HL-60/S4 treated with retinoic acid at 250 ng/mL for 4 days and 3 days (cell line): Measurements from ENCODE around the gene CIDEB.
"Not testable (repeated sequence)": the region's sequence is repeated elsewhere in the genome, so short reads cannot be mapped to it uniquely, and the experiment has no call there.

Experiments used
- in situ Hi-C: fragments of 300-500 bp; cut with MboI; formaldehyde crosslinking; loops from 2 replicates; pipeline ENCODE4 v1.7.0; 2022; ENCODE audit warnings: low sequenced_read_pairs

CIDEB gene

GRCh38 chr14:24332268-24332993 is 24.7 kb upstream of the CIDEB start:
- in situ Hi-C loops, result loop anchor here (5.0 kb wide), 1 partner anchor 105 kb away; no protein-coding TSS in a partner anchor

- in situ Hi-C loops, result loop anchor here (5.0 kb wide), 1 partner anchor 106 kb away; no protein-coding TSS in a partner anchor
Observed at GRCh38 chr14:24331731-24332267, 24.0 kb upstream of the CIDEB start.

GRCh38 chr14:24330973-24331674 is 23.3 kb upstream of the CIDEB start:
- in situ Hi-C loops, result loop anchor here (5.0 kb wide), 1 partner anchor 106 kb away; no protein-coding TSS in a partner anchor

DNA sequence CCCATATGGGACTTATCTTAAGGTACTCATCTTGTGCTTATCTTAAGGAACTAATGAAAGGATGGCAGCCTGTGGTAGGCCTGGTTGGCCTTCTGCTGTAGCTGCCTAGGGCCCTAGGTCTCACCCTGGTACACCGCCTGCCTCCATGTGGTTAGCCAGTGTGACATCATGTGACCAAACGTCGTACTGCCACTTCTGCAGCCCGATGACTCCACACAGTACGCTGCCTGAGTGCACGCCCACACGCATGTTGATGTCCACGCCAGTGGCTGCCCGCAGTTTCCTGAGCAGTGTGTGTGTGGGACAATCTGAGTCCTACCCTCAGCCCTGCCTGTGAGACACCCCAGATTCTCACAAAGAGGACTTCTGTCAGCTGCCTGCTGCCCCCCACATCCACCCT is 22.0 kb upstream of the CIDEB start:
- in situ Hi-C loops, result loop anchor here (5.0 kb wide), 1 partner anchor 108 kb away; no protein-coding TSS in a partner anchor

- in situ Hi-C loops, result no loop called here
Observed at GRCh38 chr14:24329073-24329663, 21.4 kb upstream of the CIDEB start.

GRCh38 chr14:24327914-24328313 is 20.1 kb upstream of the CIDEB start:
- in situ Hi-C loops, result not testable (repeated sequence)

DNA sequence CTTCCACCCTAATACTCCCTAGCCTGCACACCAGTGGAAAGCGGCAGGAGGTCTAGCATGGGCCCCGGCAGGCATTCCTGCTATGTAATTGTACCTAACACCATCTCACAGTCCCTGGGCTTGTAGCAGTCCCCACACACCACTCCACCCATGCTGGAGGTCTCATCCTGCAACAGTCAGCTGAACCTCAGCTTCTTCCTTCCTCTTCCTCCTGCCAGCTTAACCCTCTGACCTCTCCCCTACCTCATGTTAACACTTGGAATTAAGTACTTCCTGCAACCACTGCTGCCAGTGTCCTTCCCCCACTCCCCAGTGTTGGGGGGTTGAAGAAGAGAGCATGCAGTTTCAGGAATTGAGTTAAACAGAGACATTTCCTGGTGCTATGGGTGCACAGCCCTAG is 19.5 kb upstream of the CIDEB start:
- in situ Hi-C loops, result no loop called here

DNA sequence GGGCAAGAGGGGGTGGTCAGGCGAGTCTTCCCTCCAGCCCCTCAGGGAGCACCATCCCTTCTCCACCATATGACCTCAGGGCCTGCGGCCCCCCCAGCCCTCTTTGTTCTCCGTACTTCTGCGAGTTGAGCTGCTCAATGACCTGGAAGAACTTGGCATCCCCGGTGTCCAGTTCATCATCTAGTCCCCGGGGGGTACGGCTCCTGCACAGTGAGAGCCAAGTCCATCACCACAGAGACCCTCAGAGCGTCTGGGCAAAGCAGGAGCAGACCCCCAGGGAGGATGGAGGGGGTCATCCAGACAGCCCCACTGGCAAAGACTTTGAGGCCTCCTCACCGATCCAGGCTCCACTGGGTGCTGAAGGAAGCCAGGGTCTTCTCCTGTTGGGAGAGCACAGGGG is 18.2 kb upstream of the CIDEB start:
- in situ Hi-C loops, result no loop called here

- in situ Hi-C loops, result no loop called here
Observed at GRCh38 chr14:24325041-24325530, 17.3 kb upstream of the CIDEB start.

DNA sequence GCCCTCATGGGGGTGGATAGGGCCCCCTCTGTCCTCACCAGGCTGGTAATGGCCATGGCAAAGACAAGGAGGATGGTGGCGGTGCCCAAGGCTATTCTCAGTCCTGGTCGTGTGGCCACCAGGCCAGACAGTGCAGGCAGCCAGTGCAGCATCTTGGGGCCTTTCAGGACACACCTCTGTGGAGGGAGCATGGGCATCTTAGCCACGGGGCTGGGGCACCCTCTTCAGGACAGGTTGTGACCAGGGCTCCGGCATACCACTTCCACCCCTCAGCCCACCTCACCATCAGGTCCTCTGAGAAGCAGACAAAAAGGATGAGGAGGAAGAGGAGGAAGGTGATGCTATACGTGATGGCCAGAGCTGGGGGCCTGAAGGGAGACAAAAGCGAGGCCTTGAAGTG is 16.2 kb upstream of the CIDEB start:
- in situ Hi-C loops, result no loop called here

DNA sequence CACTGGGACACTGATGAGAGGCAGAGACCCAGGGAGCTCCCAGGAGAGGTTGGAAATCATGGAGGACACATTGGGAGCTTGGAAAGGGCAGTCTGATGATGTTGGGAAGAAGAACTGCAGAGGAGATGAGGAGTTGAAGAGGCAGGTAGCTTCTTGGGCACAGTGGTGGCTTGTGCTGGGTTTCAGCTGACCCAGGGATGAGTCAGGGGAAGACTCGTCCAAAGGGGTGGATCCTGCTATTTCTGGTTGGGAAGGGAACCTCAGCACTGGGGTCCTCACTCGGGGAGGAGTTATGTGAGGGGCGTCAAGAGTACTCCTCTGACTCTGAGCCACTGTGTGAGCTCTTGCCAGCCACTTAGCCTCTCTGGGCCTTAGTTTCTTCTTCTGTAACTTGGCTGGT is 15.6 kb upstream of the CIDEB start:
- in situ Hi-C loops, result no loop called here

DNA sequence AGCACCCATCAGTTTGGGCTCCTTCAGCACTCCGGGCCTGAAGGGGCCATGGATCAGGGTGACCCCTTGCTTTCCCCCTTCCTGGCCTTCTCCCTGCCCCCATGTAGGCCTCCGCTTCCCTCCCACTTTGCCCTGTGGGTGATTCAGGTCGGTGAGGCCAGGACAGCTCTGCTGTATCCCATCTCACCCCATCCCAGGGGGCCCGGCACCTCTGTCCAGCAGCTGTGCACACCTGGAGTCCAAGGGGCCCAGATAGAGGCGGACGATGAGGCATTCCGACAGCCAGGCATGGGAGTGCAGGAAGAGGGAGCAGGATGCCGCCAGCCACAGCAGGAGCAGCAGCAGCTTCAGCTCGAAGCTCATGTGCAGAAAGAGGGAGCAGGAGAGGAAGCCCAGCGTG is 14.9 kb upstream of the CIDEB start:
- in situ Hi-C loops, result no loop called here

DNA sequence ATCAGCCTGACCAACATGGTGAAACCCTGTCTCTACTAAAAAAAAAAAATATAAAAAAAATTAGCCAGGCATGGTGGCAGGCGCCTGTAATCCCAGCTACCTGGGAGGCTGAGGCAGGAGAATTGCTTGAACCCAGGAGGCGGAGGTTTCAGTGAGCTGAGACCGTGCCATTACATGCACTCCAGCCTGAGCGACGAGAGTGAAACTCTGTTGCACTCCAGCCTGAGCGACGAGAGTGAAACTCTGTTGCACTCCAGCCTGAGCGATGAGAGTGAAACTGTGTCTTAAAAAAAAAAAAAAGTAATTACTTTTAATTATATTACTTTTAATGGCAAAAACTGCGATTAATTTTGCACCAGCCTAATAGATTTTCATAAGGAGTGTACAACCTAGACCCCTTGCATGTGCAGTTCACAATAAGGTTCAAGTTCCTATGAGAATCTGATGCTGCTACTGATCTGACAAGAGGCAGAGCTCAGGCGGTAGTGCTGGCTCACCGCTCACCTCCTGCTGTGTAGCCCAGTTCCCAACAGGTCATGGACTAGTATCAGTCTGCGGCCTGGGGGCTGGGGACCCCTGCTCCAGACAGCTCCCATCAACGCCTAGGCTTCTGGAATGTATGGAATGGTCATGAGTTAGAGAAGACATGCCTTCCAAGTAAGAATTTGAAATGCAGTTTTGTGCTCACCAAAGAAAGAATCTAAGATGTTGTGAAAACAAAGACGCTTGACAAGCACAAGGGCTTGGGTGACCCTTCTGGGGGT is 13.6 kb upstream of the CIDEB start:
- in situ Hi-C loops, result no loop called here

GRCh38 chr14:24317141-24317928 is 9.6 kb upstream of the CIDEB start:
- in situ Hi-C loops, result no loop called here

- in situ Hi-C loops, result no loop called here
Observed at GRCh38 chr14:24316597-24316950, 8.8 kb upstream of the CIDEB start.

DNA sequence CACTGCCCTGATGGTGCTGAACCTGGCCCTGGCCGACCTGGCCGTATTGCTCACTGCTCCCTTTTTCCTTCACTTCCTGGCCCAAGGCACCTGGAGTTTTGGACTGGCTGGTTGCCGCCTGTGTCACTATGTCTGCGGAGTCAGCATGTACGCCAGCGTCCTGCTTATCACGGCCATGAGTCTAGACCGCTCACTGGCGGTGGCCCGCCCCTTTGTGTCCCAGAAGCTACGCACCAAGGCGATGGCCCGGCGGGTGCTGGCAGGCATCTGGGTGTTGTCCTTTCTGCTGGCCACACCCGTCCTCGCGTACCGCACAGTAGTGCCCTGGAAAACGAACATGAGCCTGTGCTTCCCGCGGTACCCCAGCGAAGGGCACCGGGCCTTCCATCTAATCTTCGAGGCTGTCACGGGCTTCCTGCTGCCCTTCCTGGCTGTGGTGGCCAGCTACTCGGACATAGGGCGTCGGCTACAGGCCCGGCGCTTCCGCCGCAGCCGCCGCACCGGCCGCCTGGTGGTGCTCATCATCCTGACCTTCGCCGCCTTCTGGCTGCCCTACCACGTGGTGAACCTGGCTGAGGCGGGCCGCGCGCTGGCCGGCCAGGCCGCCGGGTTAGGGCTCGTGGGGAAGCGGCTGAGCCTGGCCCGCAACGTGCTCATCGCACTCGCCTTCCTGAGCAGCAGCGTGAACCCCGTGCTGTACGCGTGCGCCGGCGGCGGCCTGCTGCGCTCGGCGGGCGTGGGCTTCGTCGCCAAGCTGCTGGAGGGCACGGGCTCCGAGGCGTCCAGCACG is 8.2 kb upstream of the CIDEB start:
- in situ Hi-C loops, result no loop called here

GRCh38 chr14:24315243-24315806 is 7.5 kb upstream of the CIDEB start:
- in situ Hi-C loops, result no loop called here

DNA sequence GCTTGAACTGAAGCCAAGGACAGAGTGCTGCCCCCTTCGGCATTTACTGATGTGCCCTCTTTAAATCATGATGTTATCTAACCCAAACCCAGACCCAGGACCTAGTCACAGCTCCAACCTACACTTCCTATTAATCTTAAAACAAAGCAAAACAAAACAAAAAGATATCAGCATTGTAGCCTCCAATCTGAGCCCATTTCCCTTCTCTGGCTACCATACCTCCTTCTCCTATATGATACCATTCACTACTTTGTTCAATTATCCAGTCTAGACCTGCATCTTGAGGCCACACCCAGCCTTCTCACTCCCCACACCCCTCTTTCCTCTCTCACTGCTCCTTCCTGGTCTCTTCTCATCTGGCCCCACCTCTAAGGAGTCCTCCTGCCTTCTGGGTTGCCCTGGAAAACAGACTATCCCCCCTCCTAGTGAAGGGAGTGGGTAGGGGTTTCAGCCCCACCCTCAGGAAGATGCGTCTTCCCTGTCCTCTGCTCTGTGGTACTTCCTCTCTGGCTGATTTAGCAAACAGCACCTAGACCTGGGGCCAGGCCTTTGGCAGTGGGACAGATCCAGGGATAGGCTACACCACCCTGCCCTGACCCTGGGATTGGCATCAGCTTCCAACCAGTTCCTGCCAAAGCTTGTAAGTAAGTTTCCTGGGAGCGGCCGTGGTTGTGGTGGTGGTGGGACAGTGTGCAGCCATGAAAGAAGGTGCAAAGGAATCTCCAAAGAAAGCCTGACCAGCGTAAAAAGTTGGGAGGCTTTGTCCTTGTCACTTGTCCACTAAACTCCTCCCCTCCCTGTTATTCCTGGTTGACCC is 6.8 kb upstream of the CIDEB start:
- in situ Hi-C loops, result no loop called here
